OCI-M2 (cell line): ENCODE measurements around the gene CPED1.
"Not testable (repeated sequence)": the region's sequence is repeated elsewhere in the genome, so short reads cannot be mapped to it uniquely, and the experiment has no call there.

Source experiments
- DNase-seq: peaks from one replicate; lab custom pipeline; 2025; ENCODE audit not compliant: unreplicated experiment; lab: John Stamatoyannopoulos, UW

The CPED1 gene

GRCh38 chr7:121221108-121221507 is 232.6 kb downstream of the CPED1 start:
- DNase-seq, result not testable (repeated sequence)

GRCh38 chr7:121228779-121229178 is 240.3 kb downstream of the CPED1 start:
- no peak for DNase-seq

GRCh38 chr7:121235201-121235600 is 246.7 kb downstream of the CPED1 start:
- DNase-seq, result no peak

GRCh38 chr7:121237601-121238000 is 249.1 kb downstream of the CPED1 start:
- no peak for DNase-seq

GRCh38 chr7:121244120-121244870 is 255.8 kb downstream of the CPED1 start:
- DNase-seq, result no peak

- DNase-seq, result not testable (repeated sequence)
These were observed 262.9 kb downstream of the CPED1 start for GRCh38 chr7:121251367-121251766.

GRCh38 chr7:121252523-121253235 is 264.2 kb downstream of the CPED1 start:
- not testable (repeated sequence) for DNase-seq

GRCh38 chr7:121259826-121260225 is 271.3 kb downstream of the CPED1 start:
- no peak for DNase-seq

GRCh38 chr7:121261207-121261884 is 272.8 kb downstream of the CPED1 start:
- DNase-seq, result no peak

- no peak for DNase-seq
These were observed 273.7 kb downstream of the CPED1 start for GRCh38 chr7:121262221-121262620.

GRCh38 chr7:121262969-121263368 is 274.5 kb downstream of the CPED1 start:
- no peak for DNase-seq

GRCh38 chr7:121266307-121266894 is 277.9 kb downstream of the CPED1 start:
- DNase-seq, result no peak

- no peak for DNase-seq
These were observed 279.1 kb downstream of the CPED1 start for GRCh38 chr7:121267612-121268011.

- no peak for DNase-seq
These were observed 281.3 kb downstream of the CPED1 start for GRCh38 chr7:121269798-121270197.

GRCh38 chr7:121271098-121271497 is 282.6 kb downstream of the CPED1 start:
- no peak for DNase-seq

- DNase-seq, result no peak
These were observed 283.4 kb downstream of the CPED1 start for GRCh38 chr7:121271916-121272315.

GRCh38 chr7:121272676-121273075 is 284.2 kb downstream of the CPED1 start:
- DNase-seq, result no peak

GRCh38 chr7:121273467-121274167 is 285.1 kb downstream of the CPED1 start:
- DNase-seq, result no peak

GRCh38 chr7:121274467-121274866 is 286.0 kb downstream of the CPED1 start:
- DNase-seq, result no peak

GRCh38 chr7:121275204-121275603 is 286.7 kb downstream of the CPED1 start:
- DNase-seq, result no peak

GRCh38 chr7:121276313-121276712 is 287.8 kb downstream of the CPED1 start:
- DNase-seq, result no peak
